Naive thymus-derived CD8-positive, alpha-beta T cell (primary cell): Measurements from ENCODE around the gene MYOF. TPM values are rescaled to one million over a fixed set of nuclear protein-coding genes. Genes with fewer than 3 reads are reported as not detected.

Experiments
- ATAC-seq, 2 donors: fragments of 150-1000 bp; cut with Tn5 transposase in 1 of 2; sonication (Bioruptor Pico), chemical (Tn5 transposase) in 1 of 2; 1 replicate in 1 of 2; 2 replicates in 1 of 2; pipeline ENCODE4 v1.10.0; 2021; ENCODE audit warnings: mild to moderate bottlenecking in 2 of 2, moderate library complexity in 2 of 2
- POLR2A ChIA-PET: fragments of 350-600 bp; sonication (Branson Sonifier 250); formaldehyde crosslinking; loops from one replicate; lab custom pipeline; 2021; ENCODE audit warnings: antibody characterized with exemption; lab: Charles Lee
- DNase-seq, 10 donors: peaks; one replicate each; pipeline versions ENCODE4 v3.0.0 to v3.0.0-alpha.2; 2020 to 2022
- H3K27ac Mint-ChIP-seq, 10 donors: one replicate each; pipeline ENCODE4 v1.8.0; 2020 to 2022; ENCODE audit warnings: mild to moderate bottlenecking in 10 of 10, mixed read lengths in 10 of 10, moderate library complexity in 4 of 10, inconsistent platforms in 1 of 10
- H3K27me3 Mint-ChIP-seq, 5 donors: one replicate each; pipeline ENCODE4 v1.8.0; 2021 to 2022; ENCODE audit warnings: mixed read lengths in 5 of 5
- H3K36me3 Mint-ChIP-seq, 3 donors: one replicate each; pipeline ENCODE4 v1.8.0; 2020 to 2022; ENCODE audit warnings: mixed read lengths in 3 of 3, mild to moderate bottlenecking in 2 of 3, inconsistent platforms in 1 of 3
- H3K4me1 Mint-ChIP-seq, 4 donors: one replicate each; pipeline ENCODE4 v1.8.0; 2021 to 2022; ENCODE audit warnings: mixed read lengths in 4 of 4
- H3K4me3 Mint-ChIP-seq, 10 donors: one replicate each; pipeline ENCODE4 v1.8.0; 2020 to 2022; ENCODE audit warnings: mild to moderate bottlenecking in 10 of 10, mixed read lengths in 10 of 10, moderate library complexity in 6 of 10, inconsistent platforms in 1 of 10
- H3K9me3 Mint-ChIP-seq, 9 donors: one replicate each; pipeline ENCODE4 v1.8.0; 2020 to 2022; ENCODE audit warnings: mixed read lengths in 9 of 9, mild to moderate bottlenecking in 3 of 9, inconsistent platforms in 1 of 9, moderate library complexity in 1 of 9
- polyA plus RNA-seq, 3 donors: library from polyadenylated mRNA; unstranded; fragments of 300-500 nt; fragmentation: Illumina TruSeq; gene quantifications; one replicate each; pipeline ENCODE4 v1.2.3, GENCODE V29; 2021
- total RNA-seq, 8 experiments: library from RNA in 2 of 8; stranded (reverse) in 2 of 8; gene quantifications; one replicate each; pipeline ENCODE4 v1.2.3 and lab custom pipeline; 2021 to 2026

Gene MYOF
- total and polyA plus RNA-seq, 5 experiments from 2014 or later, result 0.11 TPM; not detected in 4

DNA sequence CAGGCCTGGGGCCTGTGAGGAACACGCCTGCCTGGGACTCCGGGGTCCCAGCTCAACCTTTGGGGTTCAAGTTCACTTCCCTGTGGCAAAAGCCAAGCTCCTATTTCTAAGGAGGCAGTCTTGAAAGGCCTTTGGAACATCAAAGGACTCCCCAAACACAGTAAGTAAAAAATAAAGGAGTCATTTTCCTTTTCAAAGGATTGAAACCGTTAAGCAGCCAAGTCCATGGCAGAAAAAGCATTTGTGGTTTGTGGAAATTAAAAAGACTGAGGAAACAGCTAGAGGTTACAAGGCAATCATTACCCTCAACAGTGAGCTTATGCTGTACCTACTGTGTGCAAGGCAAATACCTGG is 200.8 kb downstream of the MYOF start:
- peaks cover 0 to 3% (median 0%) of the 10 kb centered on the region in 4 donors for H3K4me1 Mint-ChIP-seq
- H3K27ac Mint-ChIP-seq, result no peak overlapping the region
- POLR2A ChIA-PET, result no interaction called here
- DNase-seq (no peak), ATAC-seq (no peak)
- peaks cover 0 to 3% (median 0%) of the 10 kb centered on the region in 5 donors for H3K27me3 Mint-ChIP-seq
- H3K4me3 Mint-ChIP-seq, result no peak overlapping the region
- no peaks in the 10 kb centered on the region for H3K9me3 Mint-ChIP-seq
- no peaks in the 10 kb centered on the region for H3K36me3 Mint-ChIP-seq

GRCh38 chr10:93280699-93281366 is 201.3 kb downstream of the MYOF start:
- DNase-seq, result no peak
- no peak for ATAC-seq
- no peaks in the 10 kb centered on the region for H3K9me3 Mint-ChIP-seq
- POLR2A ChIA-PET, result no interaction called here
- H3K36me3 Mint-ChIP-seq, result no peaks in the 10 kb centered on the region
- no peak overlapping the region for H3K27ac Mint-ChIP-seq
- H3K4me3 Mint-ChIP-seq, result no peak overlapping the region
- H3K27me3 Mint-ChIP-seq, result peaks cover 0 to 3% (median 0%) of the 10 kb centered on the region in 5 donors
- H3K4me1 Mint-ChIP-seq, result peaks cover 0 to 3% (median 0%) of the 10 kb centered on the region in 4 donors

- DNase-seq, result no peak
- Mint-ChIP-seq H3K9me3 (no peaks in the 10 kb centered on the region), H3K36me3 (no peaks in the 10 kb centered on the region), H3K4me3 (no peak overlapping the region), H3K4me1 (peaks cover 0 to 3% (median 0%) of the 10 kb centered on the region in 4 donors), H3K27ac (no peak overlapping the region), H3K27me3 (peaks cover 0 to 3% (median 0%) of the 10 kb centered on the region in 5 donors)
- ATAC-seq, result no peak
- POLR2A ChIA-PET, result no interaction called here
Measured at GRCh38 chr10:93280121-93280698, 201.9 kb downstream of the MYOF start.

DNA sequence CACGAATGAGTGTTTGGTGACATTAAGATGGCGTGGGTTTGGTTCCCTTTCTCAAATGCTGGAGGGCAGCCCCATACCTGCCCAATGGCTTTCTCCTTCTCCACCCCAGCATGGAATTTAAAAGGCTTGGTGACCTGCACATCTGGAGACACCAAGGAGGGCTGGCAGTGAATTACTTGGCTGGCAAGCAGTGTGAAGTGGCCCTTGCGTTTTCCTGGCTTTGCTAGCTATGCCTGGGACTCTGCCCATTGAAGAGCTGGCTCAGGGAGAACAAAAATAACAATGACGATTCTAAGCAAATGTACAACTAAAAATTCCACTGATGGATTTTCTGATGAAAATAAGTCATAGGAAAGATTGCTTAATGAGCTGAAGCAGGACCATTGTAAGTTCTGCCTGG is 204.8 kb downstream of the MYOF start:
- POLR2A ChIA-PET, result no interaction called here
- no peaks in the 10 kb centered on the region for H3K4me1 Mint-ChIP-seq

GRCh38 chr10:93274419-93274818 is 207.7 kb downstream of the MYOF start:
- Mint-ChIP-seq H3K36me3 (peaks cover 0 to 2% (median 0%) of the 10 kb centered on the region in 3 donors), H3K4me3 (no peak overlapping the region), H3K27me3 (peaks cover 0 to 2% (median 0%) of the 10 kb centered on the region in 5 donors), H3K27ac (no peak overlapping the region), H3K4me1 (no peaks in the 10 kb centered on the region), H3K9me3 (peaks cover 0 to 5% (median 2%) of the 10 kb centered on the region in 9 donors)
- ATAC-seq (no peak), DNase-seq (no peak)
- POLR2A ChIA-PET, result no interaction called here

More for the DNA sequence above, 204.8 kb downstream of the MYOF start:
- H3K36me3 Mint-ChIP-seq, result no peaks in the 10 kb centered on the region
- no peaks in the 10 kb centered on the region for H3K9me3 Mint-ChIP-seq
- peaks cover 0 to 3% (median 0%) of the 10 kb centered on the region in 5 donors for H3K27me3 Mint-ChIP-seq
- no peak overlapping the region for H3K27ac Mint-ChIP-seq
- H3K4me3 Mint-ChIP-seq, result no peak overlapping the region
- DNase-seq, result no peak
- ATAC-seq, result no peak

DNA sequence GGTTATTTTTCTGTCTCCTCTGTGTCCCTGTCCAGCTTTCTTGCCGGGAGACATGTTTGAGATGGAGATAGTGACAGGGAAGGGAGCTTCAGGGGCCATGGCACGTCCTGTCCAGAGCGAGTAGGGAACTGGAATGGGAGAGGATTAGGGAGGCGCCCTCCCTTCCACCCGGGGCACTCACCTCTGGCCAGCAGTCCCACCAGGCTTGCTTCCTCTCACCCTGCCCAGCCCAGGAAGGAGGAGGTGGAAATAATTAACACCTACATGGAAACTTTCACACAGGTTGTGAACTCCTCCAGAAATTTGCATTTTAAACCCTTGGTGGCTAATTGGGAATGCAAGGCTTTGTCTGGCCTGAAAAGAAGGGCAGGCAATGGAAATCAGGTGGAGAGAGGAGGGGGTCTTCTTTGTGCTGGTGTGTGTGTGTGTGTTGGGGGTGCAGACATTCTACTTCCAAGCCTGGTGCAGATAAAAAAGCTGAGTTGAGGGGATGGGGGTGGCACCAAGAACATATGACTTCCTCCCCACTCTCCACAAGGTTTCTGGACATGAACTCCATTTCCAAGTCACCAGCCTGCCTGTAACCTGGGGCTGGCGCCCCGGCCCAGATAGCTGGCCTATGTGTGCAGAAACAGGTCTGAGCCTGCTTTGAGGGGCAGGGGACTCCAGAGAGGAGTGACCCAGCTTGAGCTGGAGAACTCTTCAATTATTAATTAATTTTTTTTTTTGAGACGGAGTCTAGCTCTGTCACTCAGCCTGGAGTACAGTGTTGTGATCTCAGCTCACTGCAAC is 209.1 kb downstream of the MYOF start:
- peaks cover 0 to 2% (median 0%) of the 10 kb centered on the region in 5 donors for H3K27me3 Mint-ChIP-seq
- peaks cover 0 to 5% (median 3%) of the 10 kb centered on the region in 4 donors for H3K4me1 Mint-ChIP-seq
- H3K4me3 Mint-ChIP-seq, result no peak overlapping the region
- H3K27ac Mint-ChIP-seq, result peak overlapping the region in 1 of 10 donors; percentile 27
- DNase-seq, result no peak
- peaks cover 0 to 9% (median 2%) of the 10 kb centered on the region in 3 donors for H3K36me3 Mint-ChIP-seq
- POLR2A ChIA-PET, result no interaction called here
- peaks cover 0 to 10% (median 2%) of the 10 kb centered on the region in 9 donors for H3K9me3 Mint-ChIP-seq
- ATAC-seq, result no peak

- no peak overlapping the region for H3K4me3 Mint-ChIP-seq
- H3K4me1 Mint-ChIP-seq, result peaks cover 0 to 9% (median 5%) of the 10 kb centered on the region in 4 donors
- DNase-seq (no peak), ATAC-seq (no peak)
- POLR2A ChIA-PET, result interaction anchor here (0.9 kb wide), 1 partner anchor 14 kb away, joined by 3 read pairs; no protein-coding TSS in a partner anchor
- H3K36me3 Mint-ChIP-seq, result peaks cover 0 to 9% (median 2%) of the 10 kb centered on the region in 3 donors
- no peaks in the 10 kb centered on the region for H3K27me3 Mint-ChIP-seq
- peaks cover 0 to 10% (median 2%) of the 10 kb centered on the region in 9 donors for H3K9me3 Mint-ChIP-seq
- no peak overlapping the region for H3K27ac Mint-ChIP-seq
Measured at GRCh38 chr10:93271347-93271746, 210.8 kb downstream of the MYOF start.

GRCh38 chr10:93269281-93269680 is 212.9 kb downstream of the MYOF start:
- no peak overlapping the region for H3K4me3 Mint-ChIP-seq
- peaks cover 0 to 9% (median 2%) of the 10 kb centered on the region in 3 donors for H3K36me3 Mint-ChIP-seq
- POLR2A ChIA-PET, result no interaction called here
- H3K27me3 Mint-ChIP-seq, result no peaks in the 10 kb centered on the region
- H3K4me1 Mint-ChIP-seq, result peaks cover 0 to 9% (median 5%) of the 10 kb centered on the region in 4 donors
- ATAC-seq (no peak), DNase-seq (no peak)
- H3K9me3 Mint-ChIP-seq, result peaks cover 0 to 10% (median 2%) of the 10 kb centered on the region in 9 donors
- no peak overlapping the region for H3K27ac Mint-ChIP-seq

DNA sequence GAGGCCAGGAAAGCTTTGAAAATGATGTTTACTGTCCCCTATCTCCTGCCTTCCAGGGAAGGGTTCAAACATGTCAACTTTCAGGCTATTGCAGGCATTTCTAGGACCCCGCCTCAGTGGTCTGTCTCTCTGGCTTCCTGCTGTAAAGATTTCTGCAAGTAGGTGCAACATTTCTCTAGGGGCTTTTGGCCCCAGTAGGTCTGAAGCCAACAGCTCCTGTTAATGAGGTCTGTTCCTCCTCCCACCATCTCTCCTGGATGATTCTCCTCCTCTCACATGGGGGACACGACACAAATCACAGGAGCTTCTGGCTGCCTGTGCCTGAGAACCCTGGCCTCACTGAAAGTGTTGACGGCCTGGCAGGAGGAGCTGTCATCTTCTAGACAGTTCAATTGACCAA is 214.1 kb downstream of the MYOF start:
- DNase-seq, result no peak
- H3K27ac Mint-ChIP-seq, result peak overlapping the region in 2 of 10 donors; percentile 19 to 47
- peaks cover 0 to 9% (median 2%) of the 10 kb centered on the region in 3 donors for H3K36me3 Mint-ChIP-seq
- POLR2A ChIA-PET, result no interaction called here
- no peaks in the 10 kb centered on the region for H3K27me3 Mint-ChIP-seq
- H3K4me1 Mint-ChIP-seq, result peaks cover 0 to 9% (median 5%) of the 10 kb centered on the region in 4 donors
- no peak overlapping the region for H3K4me3 Mint-ChIP-seq
- no peak for ATAC-seq
- H3K9me3 Mint-ChIP-seq, result peaks cover 0 to 10% (median 2%) of the 10 kb centered on the region in 9 donors

GRCh38 chr10:93267521-93267920 is 214.6 kb downstream of the MYOF start:
- POLR2A ChIA-PET, result no interaction called here
- Mint-ChIP-seq H3K27ac (no peak overlapping the region), H3K4me3 (no peak overlapping the region), H3K9me3 (peaks cover 0 to 10% (median 2%) of the 10 kb centered on the region in 9 donors), H3K4me1 (peaks cover 0 to 9% (median 5%) of the 10 kb centered on the region in 4 donors), H3K36me3 (peaks cover 0 to 9% (median 2%) of the 10 kb centered on the region in 3 donors), H3K27me3 (no peaks in the 10 kb centered on the region)
- DNase-seq, result no peak
- ATAC-seq, result no peak

DNA sequence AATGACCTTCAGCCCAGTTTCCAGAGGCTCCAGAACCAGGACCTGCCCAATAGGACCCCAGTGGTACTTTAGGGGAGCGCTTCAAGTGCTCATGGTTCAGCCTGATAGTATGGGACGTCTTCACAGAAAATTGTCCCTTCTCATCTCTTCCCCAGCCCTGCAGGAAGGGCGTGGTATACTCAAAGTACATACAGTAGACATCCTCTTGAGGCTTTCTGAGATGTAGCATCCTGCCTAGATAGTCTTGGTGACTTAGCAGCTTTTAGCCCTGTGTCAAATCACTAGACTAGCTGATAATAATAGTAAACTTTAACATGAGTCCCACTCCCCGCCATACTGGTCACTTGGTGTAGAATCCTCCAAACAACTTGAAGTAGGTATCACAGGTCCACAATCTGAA is 215.3 kb downstream of the MYOF start:
- no peak for DNase-seq
- POLR2A ChIA-PET, result no interaction called here
- peaks cover 0 to 10% (median 2%) of the 10 kb centered on the region in 9 donors for H3K9me3 Mint-ChIP-seq
- H3K4me1 Mint-ChIP-seq, result peaks cover 0 to 9% (median 5%) of the 10 kb centered on the region in 4 donors
- no peaks in the 10 kb centered on the region for H3K27me3 Mint-ChIP-seq
- H3K4me3 Mint-ChIP-seq, result no peak overlapping the region
- H3K27ac Mint-ChIP-seq, result no peak overlapping the region
- ATAC-seq, result no peak
- H3K36me3 Mint-ChIP-seq, result peaks cover 0 to 9% (median 2%) of the 10 kb centered on the region in 3 donors

DNA sequence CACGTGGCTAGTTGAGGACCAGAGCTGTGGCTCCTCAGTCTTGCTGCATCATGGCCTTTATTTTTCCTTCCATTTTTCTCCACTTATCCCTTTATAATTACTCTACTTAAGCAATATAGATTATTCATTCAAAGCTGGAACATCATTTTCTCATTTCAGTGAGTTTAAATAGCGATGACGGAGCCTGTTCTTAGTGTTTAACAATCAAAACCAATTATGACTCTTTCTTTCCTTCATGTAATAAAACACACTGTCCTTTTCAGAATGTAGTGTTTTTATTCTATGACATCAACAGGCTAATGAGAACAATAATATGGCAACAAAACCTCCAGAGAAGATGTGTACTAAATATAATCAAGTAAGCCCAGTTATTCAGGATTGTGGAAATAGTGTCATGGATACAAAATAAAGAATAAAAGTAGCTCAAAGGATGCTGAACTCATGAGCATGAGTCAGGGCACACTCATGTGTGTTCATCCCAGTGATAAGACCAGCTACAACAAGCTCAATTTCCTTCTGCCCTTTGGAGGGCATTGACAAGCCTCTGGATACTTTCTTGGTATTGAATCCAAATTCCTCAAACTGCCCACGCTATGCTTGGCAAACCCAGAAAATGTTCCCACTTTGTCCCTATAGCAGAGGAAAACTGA is 220.0 kb downstream of the MYOF start:
- Mint-ChIP-seq H3K27me3 (no peaks in the 10 kb centered on the region), H3K27ac (no peak overlapping the region), H3K36me3 (no peaks in the 10 kb centered on the region), H3K4me1 (no peaks in the 10 kb centered on the region), H3K9me3 (peaks cover 0 to 2% (median 0%) of the 10 kb centered on the region in 9 donors), H3K4me3 (no peak overlapping the region)
- ATAC-seq (no peak), DNase-seq (no peak)
- POLR2A ChIA-PET, result no interaction called here
